Neural cell (in vitro differentiated cells): ENCODE measurements around the gene STAT5B. TPM values are rescaled to one million over a fixed set of nuclear protein-coding genes. Genes with fewer than 3 reads are reported as not detected.
"Not testable (repeated sequence)": the region's sequence is repeated elsewhere in the genome, so short reads cannot be mapped to it uniquely, and the experiment has no call there.

Source experiments
- H2AFZ ChIP-seq: fragments of 200-600, 300-800 bp; sonication (generic), shearing (Covaris generic); 2 replicates; pipeline ENCODE4 v1.6.0; 2014; ENCODE audit warnings: low read depth, mild to moderate bottlenecking, antibody characterized with exemption, low read length, moderate library complexity
- H3F3A ChIP-seq: fragments of 200-600 bp; shearing (Covaris generic); 2 replicates; pipeline ENCODE4 v1.6.1; 2016; ENCODE audit warnings: mild to moderate bottlenecking, moderate library complexity, mixed read lengths, antibody characterized with exemption, low read length; ENCODE audit not compliant: insufficient read depth, poor library complexity, severe bottlenecking
- H3K27ac ChIP-seq: fragments of 200-600, 300-800 bp; sonication (generic), shearing (Covaris generic); 2 replicates; pipeline ENCODE4 v1.5.1; 2014; ENCODE audit warnings: mild to moderate bottlenecking, low read length, moderate library complexity
- H3K27me3 ChIP-seq: fragments of 300-800, 200-600 bp; sonication (generic), shearing (Covaris generic); 2 replicates; pipeline ENCODE4 v1.6.0; 2014; ENCODE audit warnings: mild to moderate bottlenecking, low read depth, low read length, moderate library complexity; ENCODE audit not compliant: insufficient read depth
- H3K36me3 ChIP-seq: fragments of 300-800, 200-600 bp; sonication (generic), shearing (Covaris generic); 2 replicates; pipeline ENCODE4 v1.5.1; 2014; ENCODE audit warnings: mild to moderate bottlenecking, antibody characterized with exemption, low read length, moderate library complexity; ENCODE audit not compliant: insufficient read depth
- H3K4me2 ChIP-seq: fragments of 300-800, 200-600 bp; sonication (generic), shearing (Covaris generic); 2 replicates; pipeline ENCODE4 v1.6.0; 2014; ENCODE audit warnings: mild to moderate bottlenecking, low read length
- H3K4me3 ChIP-seq: fragments of 300-800, 200-600 bp; sonication (generic), shearing (Covaris generic); 2 replicates; pipeline ENCODE4 v1.5.1; 2014; ENCODE audit warnings: mild to moderate bottlenecking, low read length, moderate library complexity
- H3K79me2 ChIP-seq: fragments of 200-600 bp; shearing (Covaris generic); replicated peaks from 2 replicates; pipeline ENCODE4 v1.6.0; 2014; ENCODE audit warnings: mild to moderate bottlenecking, low read length, moderate library complexity; ENCODE audit not compliant: insufficient read depth
- H3K9ac ChIP-seq: fragments of 300-800, 200-600 bp; sonication (generic), shearing (Covaris generic); 2 replicates; pipeline ENCODE4 v1.6.1; 2016; ENCODE audit warnings: mild to moderate bottlenecking, low read length, mixed read lengths
- H3K9me2 ChIP-seq: fragments of 200-600 bp; shearing (Covaris generic); 2 replicates; pipeline ENCODE4 v1.6.1; 2016; ENCODE audit warnings: mild to moderate bottlenecking, low read length, mixed read lengths; ENCODE audit not compliant: insufficient read depth
- H3K9me3 ChIP-seq: fragments of 200-600, 300-800 bp; sonication (generic), shearing (Covaris generic); 2 replicates; pipeline ENCODE4 v1.6.1; 2016; ENCODE audit warnings: mild to moderate bottlenecking, mixed run types, low read length, moderate library complexity, mixed read lengths
- H4K20me1 ChIP-seq: fragments of 200-600 bp; shearing (Covaris generic); 2 replicates; pipeline ENCODE4 v1.6.1; 2016; ENCODE audit warnings: mild to moderate bottlenecking, mixed run types; ENCODE audit not compliant: insufficient read depth
- CTCF ChIP-seq: fragments of 450-650 bp; IDR thresholded peaks from 2 replicates; pipeline ENCODE4 v1.5.1; 2014; ENCODE audit warnings: antibody characterized with exemption, mild to moderate bottlenecking, moderate library complexity; ENCODE audit not compliant: poor library complexity, severe bottlenecking
- EP300 ChIP-seq: fragments of 450-650 bp; conservative IDR thresholded peaks from 2 replicates; pipeline ENCODE4 v1.6.1; 2014; ENCODE audit warnings: antibody characterized with exemption, mild to moderate bottlenecking, moderate library complexity; ENCODE audit not compliant: poor library complexity, severe bottlenecking
- EZH2 ChIP-seq: fragments of 200-600, 300-800 bp; shearing (Covaris generic), sonication (generic); IDR thresholded peaks from 2 replicates; pipeline ENCODE4 v1.6.1; 2014; ENCODE audit warnings: antibody characterized with exemption, low read length, borderline replicate concordance, mild to moderate bottlenecking; ENCODE audit not compliant: insufficient read depth, poor library complexity, severe bottlenecking
- MXI1 ChIP-seq: fragments of 450-650 bp; conservative IDR thresholded peaks from 2 replicates; pipeline ENCODE4 v1.6.1; 2014; ENCODE audit warnings: antibody characterized with exemption, mild to moderate bottlenecking; ENCODE audit not compliant: poor library complexity, severe bottlenecking
- POLR2AphosphoS5 ChIP-seq: IDR thresholded peaks from 2 replicates; pipeline ENCODE4 v1.6.1; 2012
- RAD21 ChIP-seq: fragments of 450-650 bp; conservative IDR thresholded peaks from 2 replicates; pipeline ENCODE4 v1.6.1; 2014; ENCODE audit warnings: antibody characterized with exemption, mild to moderate bottlenecking, moderate library complexity
- REST ChIP-seq: IDR thresholded peaks from 2 replicates; pipeline ENCODE4 v1.6.1; 2012; ENCODE audit warnings: borderline replicate concordance
- SMC3 ChIP-seq: fragments of 450-650 bp; conservative IDR thresholded peaks from 2 replicates; pipeline ENCODE4 v1.6.1; 2014; ENCODE audit warnings: antibody characterized with exemption, mild to moderate bottlenecking, moderate library complexity; ENCODE audit not compliant: poor library complexity
- TAF1 ChIP-seq: IDR thresholded peaks from 2 replicates; pipeline ENCODE4 v1.6.1; 2012; ENCODE audit warnings: low read depth
- polyA plus RNA-seq: library from polyadenylated mRNA; depleted of rRNA; stranded (reverse); fragments of >200 nt; gene quantifications from 2 replicates; pipeline ENCODE4 v1.2.3, GENCODE V29; 2014

STAT5B gene
- polyA plus RNA-seq, 1 donor from 2014 or later: 47.4 TPM

DNA sequence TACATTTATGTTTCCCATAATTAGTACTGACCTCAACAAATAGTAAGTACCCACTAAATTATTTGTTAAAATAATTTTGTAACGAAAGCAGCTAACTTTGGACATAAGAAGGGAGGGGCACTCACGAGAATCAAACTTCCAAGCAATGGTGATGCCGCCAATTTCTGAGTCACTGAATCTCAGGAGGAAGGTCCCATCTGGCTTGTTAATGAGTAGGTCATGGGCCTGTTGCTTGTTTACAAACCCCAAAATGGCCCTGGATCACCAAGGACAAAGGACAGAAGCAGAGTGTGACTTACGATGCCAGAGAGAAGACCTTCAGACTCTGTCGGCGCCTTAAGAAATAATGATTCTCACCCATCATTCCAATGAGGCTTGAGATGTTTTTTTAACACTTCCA lies 66.1 kb downstream of the STAT5B start:
- no peaks in the 10 kb centered on the region for H3K79me2 ChIP-seq
- no peaks in the 10 kb centered on the region for H3K9me2 ChIP-seq
- H3K4me3 ChIP-seq: no peak overlapping the region
- H3K9me3 ChIP-seq: no peaks in the 10 kb centered on the region
- H3K4me2 ChIP-seq: no peak overlapping the region
- no peaks in the 10 kb centered on the region for H3F3A ChIP-seq
- H4K20me1 ChIP-seq: no peaks in the 10 kb centered on the region
- H3K36me3 ChIP-seq: no peaks in the 10 kb centered on the region
- no peak overlapping the region for H3K9ac ChIP-seq
- no peak overlapping the region for H3K27ac ChIP-seq
- no peaks in the 10 kb centered on the region for H3K27me3 ChIP-seq
- H2AFZ ChIP-seq: no peak overlapping the region
- TF ChIP-seq SMC3 (no peak), EZH2 (no peak), RAD21 (no peak)

- not testable (repeated sequence) for H3K9ac ChIP-seq, H3K79me2 ChIP-seq, H3K36me3 ChIP-seq, H3K9me3 ChIP-seq, H3F3A ChIP-seq, H3K9me2 ChIP-seq, H3K4me2 ChIP-seq, H2AFZ ChIP-seq, H3K27ac ChIP-seq, H3K4me3 ChIP-seq, H4K20me1 ChIP-seq, H3K27me3 ChIP-seq
Measured at GRCh38 chr17:42206153-42206612, 70.0 kb downstream of the STAT5B start.

- Histone ChIP-seq H3K4me2 (no peak overlapping the region), H3F3A (no peaks in the 10 kb centered on the region), H3K27ac (no peak overlapping the region), H3K79me2 (no peaks in the 10 kb centered on the region), H3K4me3 (no peak overlapping the region), H4K20me1 (no peaks in the 10 kb centered on the region), H3K27me3 (no peaks in the 10 kb centered on the region), H3K9me3 (no peaks in the 10 kb centered on the region), H3K9ac (no peak overlapping the region), H3K9me2 (no peaks in the 10 kb centered on the region), H3K36me3 (no peaks in the 10 kb centered on the region), H2AFZ (no peak overlapping the region)
- TF ChIP-seq CTCF (no peak), MXI1 (no peak), REST (no peak), TAF1 (no peak), EP300 (no peak), SMC3 (no peak), EZH2 (no peak), POLR2AphosphoS5 (no peak), RAD21 (no peak)
Measured at GRCh38 chr17:42203354-42203753, 72.8 kb downstream of the STAT5B start.
